Stimulated activated CD8-positive, alpha-beta memory T cell treated with anti-CD3 and anti-CD28 coated beads, Interleukin-2, amount 100 ng/mL, for 1 hour (primary cell): ENCODE data around the gene NOL3.
"Not testable (repeated sequence)": the region's sequence is repeated elsewhere in the genome, so short reads cannot be mapped to it uniquely, and the experiment has no call there.

Experiments
- DNase-seq, 2 donors: peaks; one replicate each; pipeline ENCODE4 v3.0.0-alpha.2; 2020; ENCODE audit warnings: low read depth in 2 of 2

NOL3 gene

GRCh38 chr16:67170168-67170948 lies at the start of gene NOL3:
Gene NOL3 (plus strand): TSS chr16:67170538.
- no peak for DNase-seq

GRCh38 chr16:67122799-67123198 lies 47.5 kb upstream of the NOL3 start:
- DNase-seq = not testable (repeated sequence)

- no peak for DNase-seq
Measured at GRCh38 chr16:67128417-67128816, 41.9 kb upstream of the NOL3 start.

GRCh38 chr16:67128887-67129286 lies 41.5 kb upstream of the NOL3 start:
- no peak for DNase-seq

GRCh38 chr16:67129422-67129821 lies 40.9 kb upstream of the NOL3 start:
- no peak for DNase-seq

- no peak for DNase-seq
Measured at GRCh38 chr16:67137605-67138004, 32.7 kb upstream of the NOL3 start.

- no peak for DNase-seq
Measured at GRCh38 chr16:67141391-67141790, 28.9 kb upstream of the NOL3 start.

- no peak for DNase-seq
Measured at GRCh38 chr16:67142342-67142741, 28.0 kb upstream of the NOL3 start.

- DNase-seq = no peak
Measured at GRCh38 chr16:67144943-67145342, 25.4 kb upstream of the NOL3 start.

- no peak for DNase-seq
Measured at GRCh38 chr16:67145746-67146145, 24.6 kb upstream of the NOL3 start.

GRCh38 chr16:67146523-67147357 lies 23.6 kb upstream of the NOL3 start:
- DNase-seq = no peak

GRCh38 chr16:67147437-67148140 lies 22.7 kb upstream of the NOL3 start:
- no peak for DNase-seq

- no peak for DNase-seq
Measured at GRCh38 chr16:67148221-67148620, 22.1 kb upstream of the NOL3 start.

GRCh38 chr16:67148656-67149275 lies 21.6 kb upstream of the NOL3 start:
- no peak for DNase-seq

GRCh38 chr16:67149276-67150046 lies 20.9 kb upstream of the NOL3 start:
- no peak for DNase-seq

- no peak for DNase-seq
Measured at GRCh38 chr16:67150047-67150832, 20.1 kb upstream of the NOL3 start.

- no peak for DNase-seq
Measured at GRCh38 chr16:67150833-67151396, 19.4 kb upstream of the NOL3 start, which contains the start of gene B3GNT9. Gene B3GNT9 (minus strand): TSS chr16:67150998. CDS start chr16:67150485, 513 bp downstream.

- no peak for DNase-seq
Measured at GRCh38 chr16:67151431-67152097, 18.8 kb upstream of the NOL3 start.

GRCh38 chr16:67154578-67155294 lies 15.6 kb upstream of the NOL3 start:
- no peak for DNase-seq
